NCI-H510A treated with DMSO at 0.1 percent for 48 hours (cell line): ENCODE measurements around the gene DEFB129.
"Not testable (repeated sequence)": the region's sequence is repeated elsewhere in the genome, so short reads cannot be mapped to it uniquely, and the experiment has no call there.

Source experiments
- DNase-seq: peaks from one replicate; lab custom pipeline; 2025; lab: John Stamatoyannopoulos, UW

The DEFB129 gene

GRCh38 chr20:253447-253846 lies 26.4 kb downstream of the DEFB129 start:
- DNase-seq = not testable (repeated sequence)

- no peak for DNase-seq
These were observed 30.4 kb downstream of the DEFB129 start, which contains the start of gene DEFB132 for GRCh38 chr20:257419-257818. DEFB132 (plus strand) TSS chr20:257724; CDS start chr20:257779, 55 bp downstream.

GRCh38 chr20:258269-258858 lies 31.3 kb downstream of the DEFB129 start:
- no peak for DNase-seq

- DNase-seq = peak; percentile 5
These were observed 31.9 kb downstream of the DEFB129 start for GRCh38 chr20:258963-259362.

- DNase-seq = no peak
These were observed 32.9 kb downstream of the DEFB129 start for GRCh38 chr20:259981-260380.

- no peak for DNase-seq
These were observed 36.6 kb downstream of the DEFB129 start for GRCh38 chr20:263701-264100.

- DNase-seq = peak; percentile 72
These were observed 39.8 kb downstream of the DEFB129 start for GRCh38 chr20:266596-267562.

GRCh38 chr20:270517-270916 lies 43.5 kb downstream of the DEFB129 start:
- no peak for DNase-seq

GRCh38 chr20:271069-271468 lies 44.0 kb downstream of the DEFB129 start:
- DNase-seq = no peak

- DNase-seq = no peak
These were observed 44.5 kb downstream of the DEFB129 start for GRCh38 chr20:271528-271927.

- no peak for DNase-seq
These were observed 45.7 kb downstream of the DEFB129 start for GRCh38 chr20:272718-273117.

GRCh38 chr20:273884-274283 lies 46.8 kb downstream of the DEFB129 start:
- DNase-seq = no peak

GRCh38 chr20:275791-276190 lies 48.7 kb downstream of the DEFB129 start:
- DNase-seq = no peak

GRCh38 chr20:276620-277495 lies 49.8 kb downstream of the DEFB129 start:
- no peak for DNase-seq

GRCh38 chr20:277496-277781 lies 50.4 kb downstream of the DEFB129 start:
- DNase-seq = no peak

- DNase-seq = no peak
These were observed 51.1 kb downstream of the DEFB129 start for GRCh38 chr20:278181-278580.

GRCh38 chr20:278607-279571 lies 51.8 kb downstream of the DEFB129 start:
- no peak for DNase-seq
